ENCODE results near the gene SUPT3H. TPM values are rescaled to one million over a fixed set of nuclear protein-coding genes. Genes with fewer than 3 reads are reported as not detected.

SUPT3H gene
- total and polyA plus RNA-seq, 2 of the 8 experiments (the other 6 are each of a cell fraction or from before 2014, with no cell fraction given): 18.8 to 23.0 TPM

GRCh38 chr6:44820759-44821158 lies 557.0 kb downstream of the SUPT3H start (continued):
- TF ChIP-seq KDM4A (IDR thresholded peaks at IDR 0.05; ENCODE audit: low read depth, low read length, severe bottlenecking) (no peak), CEBPB (IDR thresholded peaks at IDR 0.05; ENCODE audit: low read depth, low read length) (no peak), SP1 (IDR thresholded peaks at IDR 0.05; ENCODE audit: low read depth, low read length) (no peak), SIN3A (conservative IDR thresholded peaks at IDR 0.05 in 1 of 2, IDR thresholded peaks at IDR 0.05 in 1 of 2; ENCODE audit: low read depth in 1 of 2, low read length in 2 of 2) (no peak), SP4 (IDR thresholded peaks at IDR 0.05; ENCODE audit: low read length) (no peak), BACH1 (IDR thresholded peaks at IDR 0.05; ENCODE audit: low read length) (no peak)
